ENCODE data around the gene NEAT1. TPM values are rescaled to one million over a fixed set of nuclear protein-coding genes. Genes with fewer than 3 reads are reported as not detected.

Gene NEAT1
- total RNA-seq, 1 experiment from 2014 or later = 564 TPM

GRCh38 chr11:65375012-65375411, 47.6 kb upstream of the NEAT1 start:
- Histone ChIP-seq H3K79me2 (ENCODE audit: insufficient read depth, low read length) (no peaks in the 10 kb centered on the region), H3K9ac (ENCODE audit: low read length) (no peak overlapping the region), H2AFZ (ENCODE audit: low read depth, low read length, poor library complexity, severe bottlenecking) (no peak overlapping the region), H3K4me3 (replicated peaks in 1 of 2; ENCODE audit: low read depth in 1 of 2, low read length in 2 of 2) (no peak overlapping the region), H4K20me1 (ENCODE audit: insufficient read depth) (no peaks in the 10 kb centered on the region), H3K36me3 (ENCODE audit: control insufficient read depth in 1 of 2, insufficient read depth in 2 of 2, low read length in 2 of 2) (no peaks in the 10 kb centered on the region), H3K9me2 (ENCODE audit: insufficient read depth) (no peaks in the 10 kb centered on the region), H3K27me3 (ENCODE audit: insufficient read depth, low read length) (no peaks in the 10 kb centered on the region), H3K4me1 (ENCODE audit: control insufficient read depth in 1 of 2, insufficient read depth in 2 of 2, low read length in 2 of 2) (peaks cover 4 to 6% of the 10 kb centered on the region in 2 experiments; a peak in 2 of 4 replicates), H3K27ac (ENCODE audit: low read depth, low read length) (no peak overlapping the region), H3K4me2 (ENCODE audit: low read length) (no peak overlapping the region), H3K9me3 (ENCODE audit: control insufficient read depth in 1 of 2, insufficient read depth in 1 of 2, low read depth in 1 of 2, low read length in 2 of 2) (no peaks in the 10 kb centered on the region)
- RAD21 ChIA-PET (ENCODE audit: low non-redundant PET in 1 of 2, low total read pairs in 2 of 2, uncharacterized antibody in 2 of 2, unreplicated experiment in 2 of 2) = no interaction called here
- CTCF ChIA-PET = no interaction called here
- DNase-seq (ENCODE audit: low read depth, low spot score) (no peak), ATAC-seq (no peak)
- no TSS peak for BruUV-seq (replicated peaks)
- TF ChIP-seq ZFX (IDR thresholded peaks at IDR 0.05) = no peak
- TF ChIP-seq TCF7L2 (IDR thresholded peaks at IDR 0.05; ENCODE audit: borderline replicate concordance, extremely low read depth, insufficient read depth, insufficient read length) = no peak
- TF ChIP-seq SRF (IDR thresholded peaks at IDR 0.05; ENCODE audit: low read depth) = no peak
- no peak for TF ChIP-seq CTCF (IDR thresholded peaks at IDR 0.05 in 2 of 3, conservative IDR thresholded peaks at IDR 0.05 in 1 of 3; ENCODE audit: borderline replicate concordance in 1 of 3, insufficient read depth in 1 of 3, low read depth in 2 of 3, low read length in 2 of 3)
- no peak for TF ChIP-seq EZH2phosphoT487 (IDR thresholded peaks at IDR 0.05; ENCODE audit: borderline replicate concordance)
- no peak for TF ChIP-seq FOSL1 (IDR thresholded peaks at IDR 0.05; ENCODE audit: low read depth)
- no peak for TF ChIP-seq ELF1 (IDR thresholded peaks at IDR 0.05; ENCODE audit: borderline replicate concordance, low read depth)
- no peak for TF ChIP-seq RAD21 (IDR thresholded peaks at IDR 0.05; ENCODE audit: low read depth)
- TF ChIP-seq CEBPB (IDR thresholded peaks at IDR 0.05; ENCODE audit: low read depth) = no peak
- POLR2A ChIA-PET = interaction anchor here (1.6 to 1.8 kb wide), 3 partner anchors 49 to 132 kb away, joined by 3 to 6 read pairs (median 4); partner anchors contain the start of genes MALAT1 and NEAT1
- intact Hi-C loops (cut with micrococcal nuclease) = no loop called here
